ENCODE results near the gene MYO7A.

MYO7A gene

DNA sequence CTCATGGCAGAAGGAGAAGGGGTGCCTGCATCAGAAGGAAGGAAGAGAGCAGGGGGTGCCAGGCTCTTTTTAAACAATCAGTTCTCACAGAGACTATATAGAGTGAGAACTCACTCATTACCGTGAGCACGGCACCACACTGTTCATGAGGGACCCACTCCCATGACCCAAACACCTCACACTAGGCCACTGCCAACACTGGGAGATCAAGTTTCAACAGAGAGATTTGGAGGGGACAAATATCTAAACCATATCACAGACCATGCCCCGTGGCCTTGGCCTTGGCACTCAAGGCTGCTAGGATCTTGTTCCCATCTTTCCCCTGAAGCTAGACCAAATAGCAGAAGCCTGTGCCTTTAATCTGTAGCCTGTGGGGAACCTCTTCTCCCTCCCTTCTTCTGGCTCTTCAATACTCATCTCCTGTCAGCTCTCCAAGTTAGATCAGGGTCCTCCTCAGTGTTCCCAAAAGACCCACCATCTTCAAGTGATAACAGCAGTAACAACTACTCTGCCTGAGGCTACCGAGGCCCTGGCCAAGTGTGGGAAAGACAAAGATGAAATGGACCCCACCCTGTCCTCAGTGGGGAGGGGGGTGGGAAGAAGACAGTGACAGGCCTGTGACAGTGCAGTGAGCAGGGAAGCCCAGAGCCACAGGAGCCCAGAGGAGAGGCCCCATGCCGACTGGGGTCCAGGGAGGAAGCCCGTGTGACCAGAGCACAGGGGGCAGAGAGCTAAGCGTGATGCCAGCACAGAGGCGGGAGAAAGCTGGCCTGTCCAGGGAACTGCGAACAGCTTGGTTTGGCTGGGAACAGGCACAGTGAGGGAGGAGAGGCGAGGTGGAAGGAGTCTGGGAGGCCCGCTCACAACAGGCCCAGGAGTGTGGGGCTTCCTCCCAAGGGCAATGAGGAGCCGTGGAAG, 72.6 kb downstream of the MYO7A start:
- DNase-seq (ENCODE audit: low spot score) = no peak

DNA sequence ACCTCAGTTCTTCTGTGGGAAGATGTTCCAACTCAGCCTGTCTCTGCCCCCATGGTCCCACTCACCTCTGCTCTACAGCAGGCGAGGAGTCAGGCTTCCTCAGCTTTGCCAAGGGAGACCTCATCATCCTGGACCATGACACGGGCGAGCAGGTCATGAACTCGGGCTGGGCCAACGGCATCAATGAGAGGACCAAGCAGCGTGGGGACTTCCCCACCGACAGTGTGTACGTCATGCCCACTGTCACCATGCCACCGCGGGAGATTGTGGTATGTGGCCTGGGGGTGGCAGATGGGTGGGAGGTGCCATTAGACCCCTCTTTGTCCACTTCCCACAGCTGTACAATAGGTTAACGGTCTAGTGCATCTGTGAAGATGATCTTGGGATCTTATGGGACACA, 73.3 kb downstream of the MYO7A start:
- no peak for DNase-seq (ENCODE audit: low spot score)

GRCh38 chr11:77201991-77202841, 74.2 kb downstream of the MYO7A start:
- no peak for DNase-seq (ENCODE audit: low spot score)

DNA sequence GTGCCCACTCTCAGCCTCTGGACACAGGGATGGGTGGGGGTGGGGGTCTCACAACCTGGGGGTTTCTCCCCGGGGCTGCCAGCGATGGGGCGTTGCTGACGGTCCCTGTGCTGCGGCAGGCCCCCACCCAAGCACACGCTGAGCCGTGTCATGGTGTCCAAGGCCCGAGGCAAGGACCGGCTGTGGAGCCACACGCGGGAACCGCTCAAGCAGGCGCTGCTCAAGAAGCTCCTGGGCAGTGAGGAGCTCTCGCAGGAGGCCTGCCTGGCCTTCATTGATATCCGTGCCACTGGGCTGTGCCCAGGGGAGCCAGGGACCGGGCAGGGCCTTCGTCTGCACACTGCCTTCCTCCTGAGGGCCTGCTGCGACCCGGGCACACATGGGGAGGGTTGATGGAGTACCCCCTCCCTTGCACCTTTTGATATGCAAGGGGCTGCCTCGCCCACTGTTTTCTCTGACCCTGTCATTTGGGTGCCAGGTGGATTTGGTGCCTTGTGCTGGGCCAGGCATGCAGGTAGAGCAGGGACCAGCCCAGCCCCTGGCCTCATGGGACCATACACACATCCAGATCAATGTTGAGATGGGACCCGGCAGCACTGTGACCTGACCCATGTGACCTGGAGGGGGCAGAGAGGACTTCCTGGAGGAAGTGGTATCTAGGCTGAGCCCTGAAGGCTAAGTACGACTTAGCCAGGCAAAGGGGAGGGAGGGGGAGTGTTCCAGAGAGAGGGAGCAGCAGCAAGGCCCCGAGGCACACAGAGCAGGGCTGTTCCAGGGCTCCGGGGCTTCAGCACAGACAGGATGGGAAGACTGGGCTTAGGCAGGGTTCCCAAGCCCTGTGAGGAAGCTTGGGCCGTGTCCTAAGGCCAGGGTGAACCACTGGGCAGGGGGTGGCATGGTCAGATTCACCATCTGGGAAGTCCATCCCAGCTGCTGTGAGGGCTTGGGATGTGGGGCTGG, 75.2 kb downstream of the MYO7A start:
- DNase-seq (ENCODE audit: low spot score) = no peak

- no peak for DNase-seq (ENCODE audit: low spot score)
These were observed 76.1 kb downstream of the MYO7A start for GRCh38 chr11:77203901-77204753.

GRCh38 chr11:77204754-77205466, 76.9 kb downstream of the MYO7A start:
- no peak for DNase-seq (ENCODE audit: low spot score)

DNA sequence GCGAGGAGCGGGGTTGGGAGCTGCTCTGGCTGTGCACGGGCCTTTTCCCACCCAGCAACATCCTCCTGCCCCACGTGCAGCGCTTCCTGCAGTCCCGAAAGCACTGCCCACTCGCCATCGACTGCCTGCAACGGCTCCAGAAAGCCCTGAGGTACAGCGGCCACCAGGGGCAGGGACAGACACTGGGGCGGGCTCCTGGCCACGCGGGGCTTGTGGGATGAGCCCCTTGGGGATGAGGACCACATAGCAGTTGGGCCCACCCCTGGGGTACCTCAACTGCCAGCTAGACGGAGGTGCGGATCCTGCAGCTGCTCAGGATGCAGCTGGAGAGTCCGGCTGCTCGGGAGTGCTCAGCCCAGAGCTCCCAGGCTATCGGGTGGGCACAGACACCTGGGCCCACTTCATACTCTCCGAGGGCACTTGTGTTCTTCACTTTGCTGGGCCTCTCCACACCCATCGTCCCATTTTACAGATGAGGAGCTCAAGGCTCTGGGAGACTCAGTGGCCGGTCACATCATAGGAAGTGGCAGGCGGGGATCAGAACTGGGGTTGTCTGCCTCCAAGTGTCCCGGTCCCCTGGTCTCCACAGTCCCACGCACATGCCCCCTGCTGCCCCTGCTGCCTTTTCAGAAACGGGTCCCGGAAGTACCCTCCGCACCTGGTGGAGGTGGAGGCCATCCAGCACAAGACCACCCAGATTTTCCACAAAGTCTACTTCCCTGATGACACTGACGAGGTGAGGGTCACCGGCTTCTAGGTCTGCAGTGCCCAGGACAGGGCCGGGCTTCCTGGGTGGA, 77.6 kb downstream of the MYO7A start:
- no peak for DNase-seq (ENCODE audit: low spot score)

GRCh38 chr11:77206264-77207018, 78.4 kb downstream of the MYO7A start:
- DNase-seq (ENCODE audit: low spot score) = no peak

DNA sequence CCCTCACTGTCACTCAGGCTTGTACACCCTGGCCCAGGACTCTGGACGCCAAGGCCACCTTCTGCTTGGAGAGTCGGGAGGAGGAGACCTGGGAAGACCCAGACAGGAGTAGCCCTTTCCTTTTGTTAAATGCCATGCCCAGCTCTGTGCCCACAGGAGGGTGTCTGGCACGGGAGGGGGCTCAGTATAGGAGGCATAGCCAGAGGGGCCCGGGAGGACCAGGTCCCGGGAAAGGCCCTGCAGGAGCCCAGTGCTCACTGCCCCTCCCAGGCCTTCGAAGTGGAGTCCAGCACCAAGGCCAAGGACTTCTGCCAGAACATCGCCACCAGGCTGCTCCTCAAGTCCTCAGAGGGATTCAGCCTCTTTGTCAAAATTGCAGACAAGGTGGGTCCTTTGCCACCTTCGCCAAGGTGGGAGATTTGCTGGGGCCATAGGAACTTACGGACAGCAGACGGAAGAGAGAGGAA, 79.0 kb downstream of the MYO7A start:
- no peak for DNase-seq (ENCODE audit: low spot score)

GRCh38 chr11:77207618-77208313, 79.7 kb downstream of the MYO7A start:
- DNase-seq (ENCODE audit: low spot score) = no peak

DNA sequence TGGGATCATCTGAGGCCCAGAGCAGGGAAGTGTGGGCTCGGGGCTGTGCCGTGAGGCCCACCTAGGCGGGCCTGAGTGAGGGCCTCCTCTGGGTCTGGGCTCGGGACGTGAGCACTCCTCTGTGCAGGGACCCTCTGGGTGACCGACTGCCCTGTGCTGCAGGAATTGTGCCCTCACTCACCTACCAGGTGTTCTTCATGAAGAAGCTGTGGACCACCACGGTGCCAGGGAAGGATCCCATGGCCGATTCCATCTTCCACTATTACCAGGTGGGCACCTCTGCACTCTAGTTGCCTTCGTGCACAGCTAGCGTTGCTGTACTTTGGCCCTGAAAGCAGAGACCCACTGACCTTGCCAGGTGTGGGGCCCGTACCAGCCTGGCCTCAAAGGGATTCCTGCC, 80.5 kb downstream of the MYO7A start:
- no peak for DNase-seq (ENCODE audit: low spot score)

DNA sequence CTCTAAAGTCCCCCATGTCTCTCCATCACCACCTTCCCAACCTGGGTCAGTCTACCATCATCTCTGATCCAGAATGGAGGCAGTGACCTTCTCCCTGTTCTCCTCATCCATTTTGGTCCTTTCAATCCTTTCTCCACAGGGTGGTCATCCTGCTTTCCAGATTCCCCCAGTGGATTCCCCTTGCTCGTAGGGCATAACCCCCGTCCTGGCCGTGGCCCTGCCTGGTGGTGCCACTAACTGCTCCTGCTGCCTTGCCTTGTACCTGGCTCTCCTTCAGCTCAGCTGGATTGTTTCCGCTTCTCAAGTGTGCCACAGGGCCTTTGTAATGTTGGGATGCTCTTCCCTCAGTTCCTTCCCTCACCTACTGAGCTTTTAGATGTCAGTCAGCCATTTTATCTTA, 81.6 kb downstream of the MYO7A start:
- no peak for DNase-seq (ENCODE audit: low spot score)

DNA sequence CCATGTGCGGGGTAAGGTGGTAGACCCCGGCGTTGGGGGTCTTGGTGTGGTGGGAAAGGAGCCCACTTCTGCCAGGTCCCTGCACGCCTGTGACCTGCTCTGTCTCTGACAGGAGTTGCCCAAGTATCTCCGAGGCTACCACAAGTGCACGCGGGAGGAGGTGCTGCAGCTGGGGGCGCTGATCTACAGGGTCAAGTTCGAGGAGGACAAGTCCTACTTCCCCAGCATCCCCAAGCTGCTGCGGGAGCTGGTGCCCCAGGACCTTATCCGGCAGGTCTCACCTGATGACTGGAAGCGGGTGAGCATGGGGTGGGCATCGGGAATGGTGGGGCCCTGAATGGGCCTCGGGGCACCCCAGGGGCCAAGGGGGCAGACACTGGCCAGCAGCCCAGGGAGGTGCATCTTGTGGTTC, 83.0 kb downstream of the MYO7A start:
- no peak for DNase-seq (ENCODE audit: low spot score)

- no peak for DNase-seq (ENCODE audit: low spot score)
These were observed 83.7 kb downstream of the MYO7A start for GRCh38 chr11:77211594-77212251.

- DNase-seq (ENCODE audit: low spot score) = no peak
These were observed 84.4 kb downstream of the MYO7A start for GRCh38 chr11:77212314-77213007.

DNA sequence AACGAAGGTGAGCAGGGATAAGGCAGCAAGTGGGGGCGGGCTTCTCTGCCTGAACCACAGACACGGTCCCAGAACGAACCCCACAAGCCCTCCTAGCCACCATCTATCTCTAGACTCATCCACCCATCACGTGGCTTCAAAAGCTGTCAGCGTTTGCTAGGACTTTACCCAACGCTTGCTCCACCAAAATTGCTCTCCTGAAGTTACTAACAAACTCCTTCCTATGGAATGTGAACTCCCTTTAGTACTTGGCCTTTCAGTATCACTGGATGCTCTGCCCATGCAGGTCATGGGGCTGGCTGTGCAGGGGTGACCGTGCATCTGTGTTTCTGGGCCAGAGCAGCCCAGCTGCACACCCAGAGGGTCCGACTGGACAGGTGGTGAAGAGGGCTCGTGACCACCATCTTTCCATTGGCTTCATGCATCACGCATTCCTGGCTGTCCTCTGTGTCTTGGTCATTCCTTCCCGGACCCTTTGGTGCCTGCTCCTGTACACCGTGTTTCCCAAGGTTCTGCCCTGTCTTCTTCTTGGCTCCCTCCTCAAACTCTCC, 85.1 kb downstream of the MYO7A start:
- DNase-seq (ENCODE audit: low spot score) = no peak
